HG03039 (cell line): ENCODE results near the gene ATG4D.
A peak's percentile ranks its signal among the peaks of the same experiment; 100 is the strongest.

Experiments used
- ATAC-seq: cut with Tn5 transposase; IDR thresholded peaks from one replicate; pipeline ENCODE4 v1.9.1; 2021; ENCODE audit warnings: mild to moderate bottlenecking, moderate library complexity; ENCODE audit not compliant: unreplicated experiment

Gene ATG4D

GRCh38 chr19:10543420-10544241, at the start of gene ATG4D:
Gene ATG4D (plus strand): TSS chr19:10543904. CDS start chr19:10544091, 187 bp downstream.
- peak; percentile 62 for ATAC-seq

GRCh38 chr19:10497371-10497770, 46.3 kb upstream of the ATG4D start:
- no peak for ATAC-seq

- ATAC-seq = no peak
Observed at GRCh38 chr19:10499550-10500246, 44.0 kb upstream of the ATG4D start.

GRCh38 chr19:10500247-10500592, 43.5 kb upstream of the ATG4D start:
- no peak for ATAC-seq

- no peak for ATAC-seq
Observed at GRCh38 chr19:10501971-10502523, 41.7 kb upstream of the ATG4D start.

GRCh38 chr19:10502524-10503001, 41.1 kb upstream of the ATG4D start:
- ATAC-seq = peak; percentile 77

GRCh38 chr19:10503002-10503789, 40.5 kb upstream of the ATG4D start, which contains the start of gene KEAP1:
Gene KEAP1 (minus strand): TSS chr19:10503356. CDS start chr19:10500033, 3,323 bp downstream.
- no peak for ATAC-seq

GRCh38 chr19:10505583-10506229, 38.0 kb upstream of the ATG4D start:
- no peak for ATAC-seq

GRCh38 chr19:10508036-10508435, 35.7 kb upstream of the ATG4D start:
- no peak for ATAC-seq

GRCh38 chr19:10508707-10509106, 35.0 kb upstream of the ATG4D start:
- no peak for ATAC-seq

- no peak for ATAC-seq
Observed at GRCh38 chr19:10510301-10510802, 33.4 kb upstream of the ATG4D start.

- no peak for ATAC-seq
Observed at GRCh38 chr19:10513223-10513622, 30.5 kb upstream of the ATG4D start.

- ATAC-seq = no peak
Observed at GRCh38 chr19:10514211-10515145, 29.2 kb upstream of the ATG4D start.

- ATAC-seq = no peak
Observed at GRCh38 chr19:10516064-10516385, 27.7 kb upstream of the ATG4D start.

GRCh38 chr19:10516671-10517286, 26.9 kb upstream of the ATG4D start:
- no peak for ATAC-seq

GRCh38 chr19:10517361-10517759, 26.3 kb upstream of the ATG4D start, which contains the start of gene S1PR5:
Gene S1PR5 (minus strand): TSS chr19:10517447. CDS start chr19:10515011, 2,436 bp downstream.
- no peak for ATAC-seq

GRCh38 chr19:10517760-10518443, 25.8 kb upstream of the ATG4D start:
- ATAC-seq = no peak
